K562 (cell line): ENCODE data around the gene PHF3. TPM values are rescaled to one million over a fixed set of nuclear protein-coding genes. Genes with fewer than 3 reads are reported as not detected.

Source experiments
- BRCA1 ChIP-seq, 2 experiments: fragments of 450-650 bp in 1 of 2; sonication (generic) in 1 of 2; formaldehyde crosslinking in 1 of 2; IDR thresholded peaks; 2 replicates each; pipeline versions ENCODE4 v1.5.0 to v1.6.1; 2017 to 2020; ENCODE audit warnings: mild to moderate bottlenecking in 1 of 2, missing genetic modification reagents in 1 of 2
- NR2C2 ChIP-seq, 2 experiments: fragments of 200-800 bp in 1 of 2; sonication (Bioruptor generic) in 1 of 2; sonication (generic) in 1 of 2; formaldehyde crosslinking in 1 of 2; IDR thresholded peaks; 2 replicates each; pipeline versions ENCODE4 v1.6.1 to v1.8.0; 2016 to 2022; ENCODE audit warnings: mild to moderate bottlenecking in 1 of 2, missing compliant biosample characterization in 1 of 2, missing genetic modification characterization in 1 of 2, missing genetic modification reagents in 1 of 2
- polyA plus RNA-seq, 8 experiments: library from polyadenylated mRNA; depleted of rRNA in 4 of 8; stranded (reverse) in 5 of 8; unstranded in 3 of 8; fragments of >200 nt; fragmentation: Nextera tagmentation in 2 of 8; fragmentation: Illumina TruSeq in 1 of 8; extraction: Ambion mirVana in 2 of 8; extraction: Trizol in 1 of 8; gene quantifications; 2 replicates each; pipeline versions ENCODE4 v1.2.1 to v1.2.3, GENCODE V29; 2011 to 2014; ENCODE audit warnings: inconsistent platforms in 1 of 8, missing spikeins in 1 of 8
- total RNA-seq, 7 experiments: library from RNA; depleted of rRNA in 6 of 7; stranded (reverse); fragments of >200 nt in 6 of 7; fragmentation: Illumina TruSeq in 2 of 7; extraction: Trizol in 2 of 7; gene quantifications; 2 replicates each; pipeline versions ENCODE4 v1.2.1 to v1.2.3, GENCODE V29; 2011 to 2021; ENCODE audit warnings: low replicate concordance in 1 of 7
- TF ChIP-seq, protein P1 (sequence below): fragments of 450-650 bp; IDR thresholded peaks from 2 replicates; pipeline ENCODE4 v1.7.1; 2018; ENCODE audit warnings: mild to moderate bottlenecking, low read depth; ENCODE audit not compliant: partially characterized antibody
- TF ChIP-seq, protein P2 (sequence below): fragments of 450-650 bp; formaldehyde crosslinking; IDR thresholded peaks from 2 replicates; pipeline ENCODE4 v1.4.0; 2020; ENCODE audit warnings: mild to moderate bottlenecking, mixed read lengths

PHF3 gene
- total and polyA plus RNA-seq, 9 of the 15 experiments (the other 6 are each of a cell fraction or from before 2014, with no cell fraction given), result 8.1 to 51.2 (median 30.9) TPM

DNA sequence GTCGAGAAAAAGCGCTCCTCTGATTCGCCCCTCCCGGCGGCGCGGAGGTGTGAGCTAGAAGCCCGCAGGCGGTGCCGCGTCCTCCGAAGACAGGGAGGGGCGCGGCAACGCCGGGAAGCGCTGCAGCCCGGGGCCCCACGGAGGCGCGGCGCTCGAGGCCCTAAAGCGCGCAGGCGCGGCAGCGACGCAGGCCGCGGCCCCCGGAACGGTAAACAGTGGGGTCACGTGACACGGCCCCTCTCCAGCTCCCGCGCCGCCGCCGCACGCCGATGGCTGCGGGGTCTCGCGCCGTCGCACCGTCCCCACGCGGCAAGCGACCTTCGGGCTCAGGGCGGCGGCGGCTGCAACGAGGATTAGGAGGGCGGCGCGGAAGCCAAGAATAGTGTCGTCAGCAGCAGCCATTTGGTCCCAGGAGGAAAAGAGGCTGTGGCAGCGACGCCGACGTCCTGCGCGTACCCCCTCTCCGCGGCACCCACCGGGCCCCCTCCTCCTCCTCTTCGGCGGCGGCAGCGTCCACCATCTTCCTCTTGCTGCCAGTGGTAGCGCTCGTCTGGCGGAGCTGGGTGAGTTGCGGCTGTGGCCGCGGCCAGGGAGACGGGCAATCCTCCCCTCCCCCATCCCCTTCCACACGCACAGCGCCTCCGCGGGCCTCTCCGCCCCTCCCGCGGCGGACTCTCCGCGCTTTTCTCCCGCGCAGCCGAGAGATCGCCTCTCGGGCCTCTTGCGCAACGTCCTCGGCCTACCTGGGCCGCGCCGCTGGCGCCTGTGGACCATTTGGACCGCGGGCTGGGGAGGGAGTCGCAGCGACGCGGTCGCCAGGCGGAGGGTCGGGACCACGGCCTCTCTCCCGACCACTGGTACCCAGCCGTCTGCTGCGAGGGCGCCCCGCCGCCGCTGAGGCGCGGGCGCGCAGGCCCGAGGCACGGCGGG, at the start of gene PHF3 (continued):
- TF ChIP-seq, protein P1, sequence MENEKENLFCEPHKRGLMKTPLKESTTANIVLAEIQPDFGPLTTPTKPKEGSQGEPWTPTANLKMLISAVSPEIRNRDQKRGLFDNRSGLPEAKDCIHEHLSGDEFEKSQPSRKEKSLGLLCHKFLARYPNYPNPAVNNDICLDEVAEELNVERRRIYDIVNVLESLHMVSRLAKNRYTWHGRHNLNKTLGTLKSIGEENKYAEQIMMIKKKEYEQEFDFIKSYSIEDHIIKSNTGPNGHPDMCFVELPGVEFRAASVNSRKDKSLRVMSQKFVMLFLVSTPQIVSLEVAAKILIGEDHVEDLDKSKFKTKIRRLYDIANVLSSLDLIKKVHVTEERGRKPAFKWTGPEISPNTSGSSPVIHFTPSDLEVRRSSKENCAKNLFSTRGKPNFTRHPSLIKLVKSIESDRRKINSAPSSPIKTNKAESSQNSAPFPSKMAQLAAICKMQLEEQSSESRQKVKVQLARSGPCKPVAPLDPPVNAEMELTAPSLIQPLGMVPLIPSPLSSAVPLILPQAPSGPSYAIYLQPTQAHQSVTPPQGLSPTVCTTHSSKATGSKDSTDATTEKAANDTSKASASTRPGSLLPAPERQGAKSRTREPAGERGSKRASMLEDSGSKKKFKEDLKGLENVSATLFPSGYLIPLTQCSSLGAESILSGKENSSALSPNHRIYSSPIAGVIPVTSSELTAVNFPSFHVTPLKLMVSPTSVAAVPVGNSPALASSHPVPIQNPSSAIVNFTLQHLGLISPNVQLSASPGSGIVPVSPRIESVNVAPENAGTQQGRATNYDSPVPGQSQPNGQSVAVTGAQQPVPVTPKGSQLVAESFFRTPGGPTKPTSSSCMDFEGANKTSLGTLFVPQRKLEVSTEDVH, result peak; percentile 68
- TF ChIP-seq BRCA1 (IDR thresholded peaks at IDR 0.05) (no peak), BRCA1 (CRISPR knock-in tag; IDR thresholded peaks at IDR 0.05) (no peak), NR2C2 (CRISPR knock-in tag; IDR thresholded peaks at IDR 0.05) (0 out of 2 replicates have a peak, but pooled peaks have one; percentile 18), NR2C2 (tag; IDR thresholded peaks at IDR 0.05) (peak; percentile 61; the same call in 1 of the 2 replicates)
- TF ChIP-seq, protein P2, sequence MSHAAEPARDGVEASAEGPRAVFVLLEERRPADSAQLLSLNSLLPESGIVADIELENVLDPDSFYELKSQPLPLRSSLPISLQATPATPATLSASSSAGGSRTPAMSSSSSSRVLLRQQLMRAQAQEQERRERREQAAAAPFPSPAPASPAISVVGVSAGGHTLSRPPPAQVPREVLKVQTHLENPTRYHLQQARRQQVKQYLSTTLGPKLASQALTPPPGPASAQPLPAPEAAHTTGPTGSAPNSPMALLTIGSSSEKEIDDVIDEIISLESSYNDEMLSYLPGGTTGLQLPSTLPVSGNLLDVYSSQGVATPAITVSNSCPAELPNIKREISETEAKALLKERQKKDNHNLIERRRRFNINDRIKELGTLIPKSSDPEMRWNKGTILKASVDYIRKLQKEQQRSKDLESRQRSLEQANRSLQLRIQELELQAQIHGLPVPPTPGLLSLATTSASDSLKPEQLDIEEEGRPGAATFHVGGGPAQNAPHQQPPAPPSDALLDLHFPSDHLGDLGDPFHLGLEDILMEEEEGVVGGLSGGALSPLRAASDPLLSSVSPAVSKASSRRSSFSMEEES (CRISPR knock-in tag), result peak; percentile 100
